Fibroblast of skin of back (primary cell): ENCODE data around the gene GNRHR.

Source experiments
- DNase-seq: peaks from one replicate; pipeline ENCODE4 v3.0.0-alpha.2; 2013

Gene GNRHR

GRCh38 chr4:67700116-67700737, 54.0 kb downstream of the GNRHR start:
- no peak for DNase-seq

GRCh38 chr4:67699603-67700002, 54.6 kb downstream of the GNRHR start:
- no peak for DNase-seq

- no peak for DNase-seq
Measured at GRCh38 chr4:67697860-67698687, 56.1 kb downstream of the GNRHR start.

GRCh38 chr4:67696061-67696460, 58.1 kb downstream of the GNRHR start:
- no peak for DNase-seq

GRCh38 chr4:67694662-67695061, 59.5 kb downstream of the GNRHR start:
- no peak for DNase-seq

GRCh38 chr4:67691328-67691727, 62.9 kb downstream of the GNRHR start:
- no peak for DNase-seq
